HG03103 (cell line): ENCODE results near the gene PLPP2.

Source experiments
- ATAC-seq: cut with Tn5 transposase; IDR thresholded peaks from one replicate; pipeline ENCODE4 v1.9.1; 2021; ENCODE audit warnings: low read depth; ENCODE audit not compliant: unreplicated experiment

PLPP2 gene

GRCh38 chr19:291006-291521 lies at the start of gene PLPP2:
Gene PLPP2 (minus strand): TSS chr19:291403. CDS start chr19:291336, 67 bp downstream.
- no peak for ATAC-seq

- no peak for ATAC-seq
Observed at GRCh38 chr19:340620-341385, 49.6 kb upstream of the PLPP2 start.

- ATAC-seq, result no peak
Observed at GRCh38 chr19:339262-339887, 48.2 kb upstream of the PLPP2 start.

- no peak for ATAC-seq
Observed at GRCh38 chr19:338421-338820, 47.2 kb upstream of the PLPP2 start.

GRCh38 chr19:336067-336614 lies 44.9 kb upstream of the PLPP2 start:
- ATAC-seq, result no peak

GRCh38 chr19:335486-336066 lies 44.4 kb upstream of the PLPP2 start:
- no peak for ATAC-seq

GRCh38 chr19:335072-335471 lies 43.9 kb upstream of the PLPP2 start:
- ATAC-seq, result no peak

- ATAC-seq, result no peak
Observed at GRCh38 chr19:334296-335071, 43.3 kb upstream of the PLPP2 start.

- ATAC-seq, result no peak
Observed at GRCh38 chr19:330503-330902, 39.3 kb upstream of the PLPP2 start.

GRCh38 chr19:329876-330275 lies 38.7 kb upstream of the PLPP2 start:
- ATAC-seq, result no peak

GRCh38 chr19:328025-328505 lies 36.9 kb upstream of the PLPP2 start:
- ATAC-seq, result no peak

GRCh38 chr19:327291-328024 lies 36.3 kb upstream of the PLPP2 start:
- ATAC-seq, result no peak

GRCh38 chr19:326871-327270 lies 35.7 kb upstream of the PLPP2 start:
- no peak for ATAC-seq

- ATAC-seq, result no peak
Observed at GRCh38 chr19:325937-326565, 34.8 kb upstream of the PLPP2 start.

- no peak for ATAC-seq
Observed at GRCh38 chr19:325173-325936, 34.2 kb upstream of the PLPP2 start.

GRCh38 chr19:324716-325115 lies 33.5 kb upstream of the PLPP2 start:
- no peak for ATAC-seq

GRCh38 chr19:322616-323015 lies 31.4 kb upstream of the PLPP2 start:
- ATAC-seq, result no peak

GRCh38 chr19:318509-318774 lies 27.2 kb upstream of the PLPP2 start:
- no peak for ATAC-seq
